ENCODE results near the gene NFE2L1.
A peak's percentile ranks its signal among the peaks of the same experiment; 100 is the strongest.
"Not testable (repeated sequence)": the region's sequence is repeated elsewhere in the genome, so short reads cannot be mapped to it uniquely, and the experiment has no call there.

The NFE2L1 gene

DNA sequence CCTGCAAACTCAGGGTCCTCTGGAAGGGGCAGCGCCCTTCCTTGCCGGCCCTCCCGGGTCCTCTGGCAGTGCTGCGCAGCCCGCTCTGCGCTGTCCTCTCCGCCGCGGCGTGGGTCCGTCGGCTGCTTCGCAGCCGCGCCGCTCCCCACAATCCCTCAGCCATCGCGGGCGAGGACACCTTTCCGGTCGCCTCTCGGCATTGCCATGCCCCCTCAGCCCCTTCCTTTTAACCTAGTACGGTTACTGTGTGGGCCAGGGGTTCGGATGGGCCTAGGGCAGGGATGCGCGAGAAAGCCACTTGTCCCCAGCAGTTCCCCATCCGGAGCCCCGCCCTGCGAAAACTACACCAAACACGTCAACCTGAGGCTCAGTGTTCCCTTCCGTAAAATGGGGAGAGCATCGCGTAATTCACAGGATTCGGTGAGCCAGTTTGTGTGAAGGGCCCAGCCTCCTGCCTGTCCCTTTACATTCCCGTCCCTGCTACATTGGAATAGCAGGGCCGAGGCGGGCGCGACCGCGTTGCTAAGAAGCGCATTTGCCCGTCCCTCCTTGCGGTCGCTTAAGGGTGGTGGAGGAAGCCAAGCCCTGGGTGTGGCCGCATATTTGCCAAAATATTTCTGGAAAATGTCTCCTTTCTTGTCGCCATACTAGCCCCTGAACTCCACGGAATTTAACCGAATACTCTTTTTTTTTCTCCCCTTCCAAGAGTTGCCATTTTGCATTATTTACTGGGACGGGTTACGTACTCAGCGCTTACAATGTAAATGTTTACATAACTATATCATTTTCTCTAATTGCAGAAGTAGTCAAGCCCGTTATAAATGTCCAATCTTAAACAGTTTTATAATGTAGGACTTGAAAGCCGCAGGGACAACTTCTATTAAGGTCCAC, 23.8 kb upstream of the NFE2L1 start:
- DNase-seq = peak; percentile 48 to 52

GRCh38 chr17:48025040-48025903, 22.9 kb upstream of the NFE2L1 start:
- DNase-seq = peak; percentile 98 to 99

GRCh38 chr17:48025904-48026501, 22.2 kb upstream of the NFE2L1 start:
- DNase-seq = no peak

GRCh38 chr17:48026502-48027321, 21.4 kb upstream of the NFE2L1 start:
- DNase-seq = peak; percentile 54 to 75

DNA sequence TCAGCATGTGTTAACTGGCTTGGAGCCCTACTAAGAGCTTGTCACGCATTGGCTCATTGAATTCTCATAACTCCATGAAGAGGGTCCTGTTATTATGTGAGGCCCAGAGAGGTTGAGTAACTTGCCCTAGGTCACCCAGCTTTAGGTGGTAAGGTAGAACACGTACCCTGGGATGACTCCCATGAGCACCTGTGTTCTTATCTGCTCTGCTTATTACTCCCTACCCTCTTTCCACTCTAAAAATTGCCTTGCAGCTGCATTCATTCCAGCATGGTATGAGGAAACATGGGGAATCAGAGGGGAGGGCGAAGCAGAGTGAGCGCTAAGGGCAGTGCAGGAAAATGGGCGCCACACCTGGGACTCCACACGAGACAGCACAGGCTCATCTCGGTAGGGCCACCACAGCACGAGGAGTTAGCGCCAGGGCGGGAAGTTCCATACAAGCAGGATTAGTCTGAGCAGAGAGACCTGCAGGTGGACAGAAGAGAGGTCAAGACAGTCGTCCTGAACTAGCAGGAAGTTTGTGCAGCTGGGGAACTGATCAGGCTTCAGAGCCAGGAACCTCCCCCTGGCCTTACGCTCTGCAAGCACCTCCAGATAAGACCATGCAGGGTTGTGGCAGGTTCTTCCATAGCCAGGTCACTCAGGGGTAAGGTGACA, 20.7 kb upstream of the NFE2L1 start:
- DNase-seq = no peak

DNA sequence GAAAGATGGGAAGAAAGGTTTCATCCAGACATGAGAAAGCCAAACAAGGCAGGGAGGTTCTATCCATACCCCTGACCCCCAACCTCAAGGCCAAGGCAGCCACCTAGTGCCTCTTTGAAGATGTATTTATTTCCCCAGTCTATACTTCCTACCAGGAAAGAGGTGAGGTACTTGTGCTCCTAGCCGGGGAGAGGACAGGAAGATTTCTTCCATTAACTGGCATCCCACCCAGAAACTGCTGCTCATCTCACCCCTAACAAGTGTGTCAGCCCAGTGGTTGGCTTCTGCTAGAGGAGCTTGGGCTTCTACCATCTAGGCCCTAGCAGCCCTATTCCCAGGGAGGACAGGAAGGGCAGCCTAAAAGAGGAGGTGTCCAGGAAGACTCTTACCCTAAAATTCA, 19.4 kb upstream of the NFE2L1 start:
- DNase-seq = no peak

- no peak for DNase-seq
Measured at GRCh38 chr17:48030531-48030930, 17.6 kb upstream of the NFE2L1 start.

GRCh38 chr17:48031966-48032365, 16.2 kb upstream of the NFE2L1 start:
- DNase-seq = no peak

- DNase-seq = not testable (repeated sequence)
Measured at GRCh38 chr17:48034734-48035133, 13.4 kb upstream of the NFE2L1 start.

- no peak for DNase-seq
Measured at GRCh38 chr17:48036693-48037035, 11.5 kb upstream of the NFE2L1 start.

- peak; percentile 40 to 63 for DNase-seq
Measured at GRCh38 chr17:48037036-48037837, 10.9 kb upstream of the NFE2L1 start, which contains the start of gene COPZ2. COPZ2 (minus strand) TSS chr17:48037797; CDS start chr17:48037777, 20 bp downstream.

DNA sequence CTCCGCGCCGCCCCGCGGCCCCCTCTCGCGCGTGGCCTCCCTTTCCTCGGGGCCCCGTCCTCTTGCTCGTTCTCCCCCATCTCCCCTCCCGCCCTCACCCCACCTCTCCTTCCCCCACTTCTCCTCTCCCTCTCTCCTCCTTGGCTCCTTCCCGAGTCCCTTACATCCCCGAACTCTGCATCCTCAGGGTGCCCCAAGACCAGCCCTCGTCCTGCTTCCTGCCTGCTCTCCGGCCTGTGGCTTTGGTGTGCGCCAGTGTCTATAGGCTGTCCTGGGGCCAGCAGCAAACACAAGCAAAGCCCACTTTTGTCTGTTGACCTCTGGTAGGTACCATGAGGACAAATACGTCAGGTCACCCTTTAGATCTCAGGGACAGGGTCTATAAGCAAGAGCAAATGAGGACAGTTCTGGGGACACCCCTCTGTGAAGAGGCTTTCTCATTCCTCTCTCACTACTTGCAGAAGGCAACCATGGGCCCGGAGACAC, 10.3 kb upstream of the NFE2L1 start:
- no peak for DNase-seq

GRCh38 chr17:48038687-48039086, 9.5 kb upstream of the NFE2L1 start:
- no peak for DNase-seq

GRCh38 chr17:48043176-48043575, 5.0 kb upstream of the NFE2L1 start:
- DNase-seq = no peak

DNA sequence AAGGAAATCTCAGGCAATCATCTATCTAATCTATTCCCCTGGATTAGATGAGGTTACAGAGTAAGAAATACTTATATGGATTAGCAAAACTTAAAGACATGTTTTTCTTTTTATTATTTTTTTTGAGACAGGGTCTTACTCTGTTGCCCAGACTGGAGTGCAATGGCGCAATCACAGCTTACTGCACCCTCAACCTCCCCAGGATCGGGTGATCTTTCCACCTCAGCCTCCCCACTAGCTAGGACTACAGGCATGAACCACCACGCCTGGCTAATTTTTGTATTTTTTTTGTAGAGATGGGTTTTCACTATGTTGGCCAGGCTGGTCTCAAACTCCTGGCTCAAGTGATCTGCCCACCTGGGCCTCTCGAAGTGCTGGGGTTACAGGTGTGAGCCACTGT, 3.3 kb upstream of the NFE2L1 start:
- DNase-seq = no peak

DNA sequence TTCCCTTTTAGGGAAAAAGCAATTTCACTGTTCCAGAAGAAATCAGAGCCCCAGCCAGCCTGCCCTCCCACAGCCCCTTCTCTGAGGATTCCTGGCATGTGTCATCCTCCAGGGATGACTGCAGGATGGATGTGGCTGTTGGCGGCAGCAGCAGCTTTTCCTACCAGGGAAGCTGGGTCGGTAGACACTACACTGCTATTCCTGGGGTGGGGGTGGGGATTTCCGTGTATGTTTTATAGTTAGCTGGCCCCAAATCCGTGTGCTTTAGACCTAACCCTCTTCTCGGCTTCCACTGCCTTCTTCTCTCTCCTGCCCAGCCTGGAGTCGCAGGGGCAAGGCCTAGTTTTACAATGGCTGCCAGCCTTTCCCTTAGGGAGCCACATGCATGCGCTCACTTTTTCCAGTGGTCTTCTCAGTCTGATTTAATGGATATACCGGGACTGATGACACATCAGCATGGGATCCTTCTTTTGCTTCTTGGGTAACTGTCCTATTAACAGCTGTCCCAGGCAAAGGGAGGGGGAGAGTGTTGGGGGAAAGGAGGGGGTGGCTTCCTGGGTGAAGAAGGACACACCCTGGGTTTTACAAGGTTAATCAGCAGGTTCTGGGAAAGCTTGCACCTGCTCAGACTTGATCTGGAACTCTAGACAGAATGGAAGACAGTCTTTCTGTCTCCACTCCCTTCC, 2.7 kb upstream of the NFE2L1 start:
- DNase-seq = peak in 1 of 2 donors; percentile 10

DNA sequence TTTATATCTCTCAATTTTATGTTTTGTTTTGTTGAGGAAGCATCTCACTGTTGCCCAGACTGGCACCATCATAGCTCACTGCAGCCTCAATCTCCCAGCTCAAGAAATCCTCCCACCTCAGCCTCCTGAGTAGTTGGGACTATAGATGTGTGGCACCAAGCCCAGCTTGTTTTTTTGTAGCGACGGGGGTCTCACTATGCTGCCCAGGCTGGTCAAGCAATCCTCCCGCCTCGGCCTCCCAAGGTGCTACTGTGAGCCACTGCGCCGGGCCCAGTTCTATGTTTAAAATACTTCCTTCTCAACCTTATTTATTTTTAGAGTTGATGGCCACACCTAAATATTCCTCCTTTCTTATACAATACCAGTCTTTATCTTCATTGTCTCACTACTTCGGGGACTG, 1.9 kb upstream of the NFE2L1 start:
- DNase-seq = no peak

GRCh38 chr17:48047113-48047740, 932 bp upstream of the NFE2L1 start:
- no peak for DNase-seq

DNA sequence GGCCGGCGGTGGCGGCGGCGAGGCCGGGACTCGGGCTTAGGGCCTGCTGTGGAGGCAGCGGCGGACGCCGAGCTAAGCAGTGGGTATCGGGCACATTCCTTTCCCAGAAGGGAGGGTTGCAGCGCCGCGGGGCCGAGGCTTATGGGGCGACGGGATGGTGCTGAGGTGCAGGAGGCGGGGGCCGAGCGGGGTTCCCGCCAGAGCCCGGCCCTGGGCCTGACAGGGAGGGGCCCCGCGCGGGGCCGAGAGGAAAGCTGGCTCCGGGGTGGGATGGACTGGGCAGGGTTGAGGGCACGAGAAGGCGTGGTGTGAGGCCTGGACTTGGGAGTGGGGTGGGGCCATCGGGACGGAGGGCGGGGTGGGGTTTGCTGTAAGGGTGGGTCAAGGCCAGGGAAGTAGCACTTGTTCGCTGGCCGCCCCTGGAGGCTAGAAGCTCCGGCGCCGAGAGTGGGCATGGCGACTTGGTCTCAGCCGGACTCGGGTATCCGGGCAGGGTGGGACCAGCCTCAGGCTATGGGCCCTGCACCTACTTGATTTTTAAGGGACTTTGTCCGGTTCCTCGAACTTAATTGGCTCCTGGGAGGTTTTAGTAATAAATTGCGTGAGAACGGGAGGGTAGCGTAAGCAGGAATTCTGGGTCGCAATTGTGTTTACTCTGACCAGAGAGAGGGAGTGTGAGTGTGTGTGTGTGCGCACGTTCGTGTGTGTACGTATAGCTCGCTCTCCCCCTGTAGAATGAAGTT, 396 bp downstream of the NFE2L1 start:
- peak; percentile 89 to 93 for DNase-seq

All from inflammatory macrophage (primary cell).